ENCODE measurements around the gene RAB34. TPM values are rescaled to one million over a fixed set of nuclear protein-coding genes. Genes with fewer than 3 reads are reported as not detected.

RAB34 gene
- total and polyA plus RNA-seq, 2 donors (not counting 1 experiment from before 2014, with no cell fraction given) = 17.1 to 18.0 TPM

DNA sequence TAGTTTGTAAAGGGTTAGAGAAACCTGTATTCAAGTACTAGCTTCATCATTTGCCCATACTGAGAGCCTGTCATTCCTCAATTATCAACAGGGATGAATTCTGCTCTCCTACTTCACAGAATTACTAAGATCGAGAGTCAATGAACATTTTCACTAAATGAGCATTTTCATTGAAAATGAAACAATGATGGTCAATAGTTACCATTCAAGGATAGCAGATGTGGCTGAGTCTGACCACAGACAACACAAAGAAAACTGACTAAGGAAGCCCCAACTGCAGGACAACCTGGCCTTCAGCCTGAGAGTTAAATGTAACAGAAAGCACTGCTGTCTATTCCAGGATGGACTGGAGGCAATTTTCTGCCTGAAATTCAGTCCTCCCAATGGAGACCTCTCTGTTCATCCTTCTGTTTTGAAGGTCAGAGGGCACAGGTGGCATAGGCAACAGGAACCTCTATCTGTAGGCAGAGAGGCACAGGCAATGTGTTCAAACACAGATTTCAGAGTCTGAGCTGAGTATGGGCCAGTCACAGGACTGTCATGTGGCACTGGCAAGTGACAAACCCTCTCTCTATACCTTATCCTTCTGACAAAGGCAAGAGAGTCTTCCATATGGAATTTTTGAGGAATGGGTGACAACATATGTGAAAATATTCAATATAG is 45.6 kb upstream of the RAB34 start:
- no peak overlapping the region for H3K4me3 Mint-ChIP-seq
- peak; percentile 14 for ATAC-seq (ENCODE audit: low read depth)
- no peaks in the 10 kb centered on the region for H3K27me3 Mint-ChIP-seq
- no peaks in the 10 kb centered on the region for H3K27me3 ChIP-seq (replicated peaks in 1 of 4; ENCODE audit: control extremely low read depth in 1 of 4, control insufficient read depth in 3 of 4, insufficient read depth in 4 of 4, low read length in 3 of 4)
- POLR2A ChIA-PET = interaction anchor here (0.5 to 2.8 kb wide), 9 partner anchors 36 to 232 kb away, joined by 3 to 21 read pairs (median 5); partner anchors contain the start of genes DHRS13, ERAL1 and TLCD1
- H3K79me2 ChIP-seq (ENCODE audit: control insufficient read depth, insufficient read depth, low read length) = peaks cover 15% of the 10 kb centered on the region
- no peak overlapping the region for H3K9ac ChIP-seq (ENCODE audit: low read length)
- no peak overlapping the region for H3K27ac Mint-ChIP-seq
- H3K4me1 ChIP-seq (ENCODE audit: control insufficient read depth in 2 of 2, insufficient read depth in 2 of 2, low read length in 2 of 2) = peaks cover 0 to 8% of the 10 kb centered on the region in 2 donors
- no peak for DNase-seq
- no CpG with 5 or more reads among the region's 1 CpG for WGBS (ENCODE audit: insufficient coverage)
- H3K9me3 ChIP-seq (ENCODE audit: control extremely low read depth in 1 of 3, control insufficient read depth in 2 of 3, insufficient read depth in 1 of 3, low read length in 2 of 3) = no peaks in the 10 kb centered on the region
- peaks cover 13 to 38% of the 10 kb centered on the region in 2 experiments for H3K36me3 ChIP-seq (replicated peaks in 1 of 2; ENCODE audit: control extremely low read depth in 1 of 2, control insufficient read depth in 1 of 2, extremely low read depth in 1 of 2, insufficient read depth in 2 of 2, low read length in 1 of 2)
- H2AFZ ChIP-seq (ENCODE audit: insufficient read depth, low read depth, low read length, poor library complexity, severe bottlenecking) = no peak overlapping the region
- no peak overlapping the region for H3K4me2 ChIP-seq (replicated peaks; ENCODE audit: low read depth, low read length, poor library complexity, severe bottlenecking)
- peaks cover 11% of the 10 kb centered on the region for H3K4me1 Mint-ChIP-seq
- TF ChIP-seq, protein P1, sequence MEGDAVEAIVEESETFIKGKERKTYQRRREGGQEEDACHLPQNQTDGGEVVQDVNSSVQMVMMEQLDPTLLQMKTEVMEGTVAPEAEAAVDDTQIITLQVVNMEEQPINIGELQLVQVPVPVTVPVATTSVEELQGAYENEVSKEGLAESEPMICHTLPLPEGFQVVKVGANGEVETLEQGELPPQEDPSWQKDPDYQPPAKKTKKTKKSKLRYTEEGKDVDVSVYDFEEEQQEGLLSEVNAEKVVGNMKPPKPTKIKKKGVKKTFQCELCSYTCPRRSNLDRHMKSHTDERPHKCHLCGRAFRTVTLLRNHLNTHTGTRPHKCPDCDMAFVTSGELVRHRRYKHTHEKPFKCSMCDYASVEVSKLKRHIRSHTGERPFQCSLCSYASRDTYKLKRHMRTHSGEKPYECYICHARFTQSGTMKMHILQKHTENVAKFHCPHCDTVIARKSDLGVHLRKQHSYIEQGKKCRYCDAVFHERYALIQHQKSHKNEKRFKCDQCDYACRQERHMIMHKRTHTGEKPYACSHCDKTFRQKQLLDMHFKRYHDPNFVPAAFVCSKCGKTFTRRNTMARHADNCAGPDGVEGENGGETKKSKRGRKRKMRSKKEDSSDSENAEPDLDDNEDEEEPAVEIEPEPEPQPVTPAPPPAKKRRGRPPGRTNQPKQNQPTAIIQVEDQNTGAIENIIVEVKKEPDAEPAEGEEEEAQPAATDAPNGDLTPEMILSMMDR (IDR thresholded peaks at IDR 0.05) = no peak
- no peak for TF ChIP-seq EZH2 (IDR thresholded peaks at IDR 0.05; ENCODE audit: borderline replicate concordance, insufficient read depth, low read depth, low read length, poor library complexity, severe bottlenecking)
- no peak overlapping the region for H3K27ac ChIP-seq (ENCODE audit: low read length in 2 of 2)
- H3K9me3 Mint-ChIP-seq (ENCODE audit: insufficient read depth) = no peaks in the 10 kb centered on the region
- peaks cover 23% of the 10 kb centered on the region for H4K20me1 ChIP-seq (ENCODE audit: control insufficient read depth, insufficient read depth, low read length, poor library complexity, severe bottlenecking)
- intact Hi-C loops (cut with micrococcal nuclease) = loop anchor here (1.0 kb wide), 7 partner anchors 36 to 354 kb away; partner anchors contain the start of genes DHRS13 and FLOT2
- no peak overlapping the region for H3K4me3 ChIP-seq (ENCODE audit: control extremely low read depth in 1 of 5, extremely low read depth in 1 of 5, insufficient read depth in 1 of 5, low read depth in 2 of 5, low read length in 4 of 5)
- CTCF ChIA-PET = interaction anchor here (0.6 to 7.6 kb wide), 68 partner anchors 9 to 354 kb away, joined by 3 to 137 read pairs (median 6); partner anchors contain the start of genes DHRS13, ERAL1, FAM222B and FLOT2
